T-cell (primary cell): ENCODE data around the gene S1PR5. TPM values are rescaled to one million over a fixed set of nuclear protein-coding genes. Genes with fewer than 3 reads are reported as not detected.

Source experiments
- ATAC-seq, 4 experiments: fragments of 200-7000 bp in 3 of 4; fragments of 150-1000 bp in 1 of 4; cut with Tn5 transposase; replicated peaks in 1 of 4; 1 replicate in 3 of 4; 2 replicates in 1 of 4; pipeline ENCODE4 v1.10.0; 2021; ENCODE audit warnings: moderate library complexity in 3 of 4, mild to moderate bottlenecking in 2 of 4, moderate number of reproducible peaks in 1 of 4
- CTCF ChIA-PET, 2 donors: fragments of 300-600 bp; sonication (Branson Sonifier 250); formaldehyde crosslinking; loops; one replicate each; lab custom pipeline; 2022; ENCODE audit warnings: antibody characterized with exemption in 2 of 2; lab: Charles Lee
- POLR2A ChIA-PET, 2 donors: fragments of 300-600 bp; sonication (Branson Sonifier 250); formaldehyde crosslinking; loops; one replicate each; lab custom pipeline; 2022; ENCODE audit warnings: antibody characterized with exemption in 2 of 2; lab: Charles Lee
- DNase-seq, 35 experiments: peaks; one replicate each; pipeline versions ENCODE4 v3.0.0 to v3.0.0-alpha.2; 2013 to 2023
- H3K27ac ChIP-seq: one replicate; pipeline ENCODE4 v1.5.1; 2013; ENCODE audit warnings: low read length
- H3K27me3 ChIP-seq, 2 experiments: replicated peaks in 1 of 2; 1 replicate in 1 of 2; 2 replicates in 1 of 2; pipeline versions ENCODE4 v1.6.1 to v1.7.0; 2013; ENCODE audit warnings: low read length in 1 of 2, mixed read lengths in 1 of 2; ENCODE audit not compliant: control insufficient read depth in 2 of 2, insufficient read depth in 2 of 2; ENCODE audit errors: extremely low read depth in 1 of 2
- H3K36me3 ChIP-seq, 2 donors: 1 replicate in 1 of 2; 2 replicates in 1 of 2; pipeline versions ENCODE4 v1.6.1 to v1.7.0; 2013; ENCODE audit warnings: low read length in 1 of 2; ENCODE audit not compliant: control insufficient read depth in 2 of 2, insufficient read depth in 1 of 2; ENCODE audit errors: extremely low read depth in 1 of 2
- H3K4me1 ChIP-seq, 2 experiments: 1 replicate in 1 of 2; 2 replicates in 1 of 2; pipeline versions ENCODE4 v1.6.1 to v1.7.0; 2013; ENCODE audit warnings: low read length in 2 of 2, mixed read lengths in 1 of 2; ENCODE audit not compliant: insufficient read depth in 2 of 2, control insufficient read depth in 1 of 2; ENCODE audit errors: extremely low read depth in 1 of 2
- H3K4me3 ChIP-seq, 2 donors: 1 replicate in 1 of 2; 2 replicates in 1 of 2; pipeline versions ENCODE4 v1.5.1 to v1.7.0; 2013; ENCODE audit warnings: mild to moderate bottlenecking in 2 of 2, low read length in 1 of 2, moderate library complexity in 1 of 2; ENCODE audit not compliant: control insufficient read depth in 1 of 2; ENCODE audit errors: extremely low read depth in 1 of 2
- H3K9me3 ChIP-seq: 2 replicates; pipeline ENCODE4 v1.7.0; 2013
- H3K27ac Mint-ChIP-seq, 2 donors: one replicate each; pipeline ENCODE4 v1.8.0; 2020 to 2021; ENCODE audit warnings: mild to moderate bottlenecking in 2 of 2, mixed read lengths in 2 of 2
- H3K27me3 Mint-ChIP-seq, 2 donors: one replicate each; pipeline ENCODE4 v1.8.0; 2021 to 2022; ENCODE audit warnings: mixed read lengths in 2 of 2
- H3K36me3 Mint-ChIP-seq: one replicate; pipeline ENCODE4 v1.8.0; 2021; ENCODE audit warnings: mixed read lengths
- H3K4me1 Mint-ChIP-seq, 3 donors: one replicate each; pipeline ENCODE4 v1.8.0; 2020 to 2022; ENCODE audit warnings: mixed read lengths in 3 of 3, mild to moderate bottlenecking in 1 of 3
- H3K4me3 Mint-ChIP-seq, 3 donors: one replicate each; pipeline ENCODE4 v1.8.0; 2020 to 2022; ENCODE audit warnings: mild to moderate bottlenecking in 3 of 3, mixed read lengths in 3 of 3, moderate library complexity in 3 of 3
- H3K9me3 Mint-ChIP-seq, 3 donors: one replicate each; pipeline ENCODE4 v1.8.0; 2020 to 2022; ENCODE audit warnings: mixed read lengths in 3 of 3
- WGBS: methylation state at CpG from one replicate; pipeline ENCODE4 v1.1.5; 2013; ENCODE audit warnings: missing lambda C conversion rate; ENCODE audit not compliant: insufficient coverage; 5-methylcytosine and 5-hydroxymethylcytosine counted together
- total RNA-seq, 35 experiments: library from RNA in 6 of 35; stranded (reverse) in 6 of 35; fragments of 120-200 nt in 1 of 35; gene quantifications; one replicate each; pipeline versions ENCODE4 v1.2.1 to v1.2.4 and lab custom pipeline; 2013 to 2026

Gene S1PR5, protein sequence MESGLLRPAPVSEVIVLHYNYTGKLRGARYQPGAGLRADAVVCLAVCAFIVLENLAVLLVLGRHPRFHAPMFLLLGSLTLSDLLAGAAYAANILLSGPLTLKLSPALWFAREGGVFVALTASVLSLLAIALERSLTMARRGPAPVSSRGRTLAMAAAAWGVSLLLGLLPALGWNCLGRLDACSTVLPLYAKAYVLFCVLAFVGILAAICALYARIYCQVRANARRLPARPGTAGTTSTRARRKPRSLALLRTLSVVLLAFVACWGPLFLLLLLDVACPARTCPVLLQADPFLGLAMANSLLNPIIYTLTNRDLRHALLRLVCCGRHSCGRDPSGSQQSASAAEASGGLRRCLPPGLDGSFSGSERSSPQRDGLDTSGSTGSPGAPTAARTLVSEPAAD
- total RNA-seq (10 to 100 TPM in 1 of 5 donors, 1 to 10 TPM in 4; 1.9 to 25.0 (median 6.5) TPM), total RNA-seq (lab: John Stamatoyannopoulos, UW) (0.21 to 32.3 (median 4.7) reads per million in 29 experiments)
- total RNA-seq (2013) = 31.2 TPM

DNA sequence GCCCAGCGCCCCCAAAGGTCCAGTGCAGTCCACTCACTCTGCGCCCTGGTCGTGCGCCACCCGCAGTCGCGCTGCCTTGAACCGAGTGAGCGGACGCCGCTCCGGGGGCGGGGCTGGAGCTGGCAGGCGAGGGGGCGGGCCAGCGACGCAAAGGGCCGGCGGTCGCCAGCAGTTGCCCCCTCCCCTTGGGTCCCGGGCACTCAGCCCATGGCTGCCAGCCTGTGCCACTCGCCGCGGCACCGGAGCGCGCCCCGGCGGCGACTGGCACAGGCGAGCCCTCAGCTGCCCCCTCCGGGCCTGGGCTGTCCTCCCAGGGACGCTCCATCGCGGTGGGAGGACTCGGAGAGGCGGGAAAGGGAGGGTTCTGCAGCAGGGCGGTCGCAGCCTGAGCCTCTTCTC is at the start of gene S1PR5:
S1PR5 (minus strand) TSS at position 87 of the 399 bp plus-strand sequence. CDS start 2,436 bp downstream, outside the sequence.
- peaks cover 14 to 84% of the 10 kb centered on the region in 2 experiments for H3K27me3 ChIP-seq
- peak within 1 kb of the TSS; percentile 56 to 67 for H3K4me3 ChIP-seq
- H3K4me1 Mint-ChIP-seq = peaks cover 25 to 38% (median 30%) of the 10 kb centered on the region in 3 donors
- ATAC-seq = peak; percentile 28 to 36 (median 30)
- peaks cover 17 to 85% of the 10 kb centered on the region in 2 experiments for H3K4me1 ChIP-seq
- no peaks in the 10 kb centered on the region for H3K9me3 Mint-ChIP-seq
- H3K27me3 Mint-ChIP-seq = peaks cover 48 to 61% of the 10 kb centered on the region in 2 donors
- CTCF ChIA-PET = no interaction called here
- H3K36me3 Mint-ChIP-seq = no peaks in the 10 kb centered on the region
- peak in 5 of 35 experiments; percentile 5 to 54 (median 36) for DNase-seq
- H3K9me3 ChIP-seq = no peaks in the 10 kb centered on the region
- POLR2A ChIA-PET = interaction anchor here in 1 of 2 donors (0.5 kb wide), 1 partner anchor 10 kb away, joined by 5 read pairs; no protein-coding TSS in a partner anchor
- H3K36me3 ChIP-seq = no peaks in the 10 kb centered on the region
- H3K4me3 Mint-ChIP-seq = peak within 1 kb of the TSS; percentile 71 to 84 (median 72)
- H3K27ac ChIP-seq = peak within 1 kb of the TSS; percentile 80
- 5% methylated on average over 34 of the region's 39 CpGs for WGBS
- peak within 1 kb of the TSS in 1 of 2 donors; percentile 66 for H3K27ac Mint-ChIP-seq

DNA sequence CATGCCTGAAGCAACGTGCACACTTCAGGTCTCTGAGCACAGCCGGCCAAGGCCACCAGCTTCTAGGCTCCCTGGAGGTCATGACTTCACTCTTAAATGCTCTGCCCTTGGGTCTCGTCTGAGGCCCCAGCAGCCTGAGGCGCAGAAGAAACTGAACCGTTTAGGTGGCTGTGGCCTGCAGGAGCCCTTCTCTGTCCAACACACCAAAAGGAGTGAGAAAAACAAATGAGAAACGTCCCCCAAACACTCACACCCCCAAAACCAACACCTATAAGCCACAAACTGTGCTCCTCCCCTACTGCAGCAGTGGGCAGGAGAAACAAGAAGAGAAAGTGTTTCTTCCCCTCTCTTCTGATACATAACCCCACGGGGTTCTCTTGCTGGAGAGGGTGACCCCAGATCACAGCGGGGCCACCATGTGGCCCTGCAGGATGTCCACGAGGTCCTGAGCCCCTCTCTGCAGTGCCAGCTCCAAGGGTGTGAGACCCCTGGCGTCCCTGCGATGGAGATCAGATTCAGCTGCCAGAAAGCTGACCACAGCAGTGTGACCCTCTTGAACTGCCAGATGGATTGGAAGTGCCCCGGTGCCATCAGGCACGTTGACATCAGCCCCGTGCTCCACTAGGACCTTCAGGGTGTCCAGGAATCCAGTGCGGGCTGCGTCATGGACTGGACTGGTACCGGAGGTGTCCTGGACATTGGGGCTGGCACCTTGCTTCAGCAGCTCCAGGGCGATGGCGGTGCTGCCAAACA is 49.6 kb upstream of the S1PR5 start:
- H3K9me3 ChIP-seq = no peaks in the 10 kb centered on the region
- peak overlapping the region; percentile 93 to 97 (median 95) for H3K4me3 Mint-ChIP-seq
- ATAC-seq = peak in 2 of 4 experiments; percentile 3
- no peaks in the 10 kb centered on the region for H3K27me3 Mint-ChIP-seq
- peaks cover 40 to 48% (median 46%) of the 10 kb centered on the region in 3 donors for H3K4me1 Mint-ChIP-seq
- peaks cover 0 to 20% of the 10 kb centered on the region in 2 donors for H3K36me3 ChIP-seq
- DNase-seq = peak; percentile 32 to 81 (median 59)
- peaks cover 22 to 52% of the 10 kb centered on the region in 2 experiments for H3K4me1 ChIP-seq
- CTCF ChIA-PET = interaction anchor here in 1 of 2 donors (0.6 to 1.3 kb wide), 3 partner anchors 13 to 59 kb away, joined by 3 to 4 read pairs (median 3); no protein-coding TSS in a partner anchor
- peak overlapping the region; percentile 78 for H3K27ac ChIP-seq
- WGBS = 21% methylated on average over 19 of the region's 19 CpGs
- H3K27me3 ChIP-seq = no peaks in the 10 kb centered on the region
- no peaks in the 10 kb centered on the region for H3K9me3 Mint-ChIP-seq
- POLR2A ChIA-PET = interaction anchor here in 1 of 2 donors (0.5 to 0.6 kb wide), 2 partner anchors 32 to 85 kb away, joined by 3 to 8 read pairs; no protein-coding TSS in a partner anchor
- H3K36me3 Mint-ChIP-seq = no peaks in the 10 kb centered on the region
- H3K27ac Mint-ChIP-seq = peak overlapping the region; percentile 97 to 98
- peak overlapping the region; percentile 74 to 100 for H3K4me3 ChIP-seq

DNA sequence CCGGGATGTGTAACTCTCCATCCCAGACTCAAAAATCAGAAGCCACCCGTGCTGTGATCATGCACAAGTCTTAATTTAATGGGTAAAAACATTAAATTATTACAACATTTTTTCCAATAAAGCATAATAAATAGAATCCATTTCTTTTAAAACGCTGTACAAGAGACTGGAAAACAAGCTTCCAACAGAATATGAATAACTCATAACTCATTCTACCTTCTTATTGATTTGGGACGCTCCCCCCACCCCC is 49.1 kb upstream of the S1PR5 start:
- H3K27ac ChIP-seq = peak overlapping the region; percentile 78
- Mint-ChIP-seq H3K27me3 (no peaks in the 10 kb centered on the region), H3K27ac (peak overlapping the region; percentile 97 to 98), H3K36me3 (peaks cover 4% of the 10 kb centered on the region), H3K4me1 (peaks cover 43 to 52% (median 46%) of the 10 kb centered on the region in 3 donors), H3K9me3 (no peaks in the 10 kb centered on the region), H3K4me3 (peak overlapping the region; percentile 93 to 97 (median 95))
- peaks cover 22 to 55% of the 10 kb centered on the region in 2 experiments for H3K4me1 ChIP-seq
- peaks cover 2 to 24% of the 10 kb centered on the region in 2 donors for H3K36me3 ChIP-seq
- peak overlapping the region; percentile 74 to 100 for H3K4me3 ChIP-seq
- DNase-seq (no peak), ATAC-seq (no peak)
- ChIA-PET POLR2A (interaction anchor here in 1 of 2 donors (0.6 kb wide), 1 partner anchor 33 kb away, joined by 3 read pairs; no protein-coding TSS in a partner anchor), CTCF (interaction anchor here in 1 of 2 donors (0.6 to 0.9 kb wide), 3 partner anchors 15 to 59 kb away, joined by 3 to 6 read pairs (median 4); no protein-coding TSS in a partner anchor)
- no peaks in the 10 kb centered on the region for H3K9me3 ChIP-seq
- 0% methylated on average over 1 of the region's 4 CpGs for WGBS
- H3K27me3 ChIP-seq = no peaks in the 10 kb centered on the region

DNA sequence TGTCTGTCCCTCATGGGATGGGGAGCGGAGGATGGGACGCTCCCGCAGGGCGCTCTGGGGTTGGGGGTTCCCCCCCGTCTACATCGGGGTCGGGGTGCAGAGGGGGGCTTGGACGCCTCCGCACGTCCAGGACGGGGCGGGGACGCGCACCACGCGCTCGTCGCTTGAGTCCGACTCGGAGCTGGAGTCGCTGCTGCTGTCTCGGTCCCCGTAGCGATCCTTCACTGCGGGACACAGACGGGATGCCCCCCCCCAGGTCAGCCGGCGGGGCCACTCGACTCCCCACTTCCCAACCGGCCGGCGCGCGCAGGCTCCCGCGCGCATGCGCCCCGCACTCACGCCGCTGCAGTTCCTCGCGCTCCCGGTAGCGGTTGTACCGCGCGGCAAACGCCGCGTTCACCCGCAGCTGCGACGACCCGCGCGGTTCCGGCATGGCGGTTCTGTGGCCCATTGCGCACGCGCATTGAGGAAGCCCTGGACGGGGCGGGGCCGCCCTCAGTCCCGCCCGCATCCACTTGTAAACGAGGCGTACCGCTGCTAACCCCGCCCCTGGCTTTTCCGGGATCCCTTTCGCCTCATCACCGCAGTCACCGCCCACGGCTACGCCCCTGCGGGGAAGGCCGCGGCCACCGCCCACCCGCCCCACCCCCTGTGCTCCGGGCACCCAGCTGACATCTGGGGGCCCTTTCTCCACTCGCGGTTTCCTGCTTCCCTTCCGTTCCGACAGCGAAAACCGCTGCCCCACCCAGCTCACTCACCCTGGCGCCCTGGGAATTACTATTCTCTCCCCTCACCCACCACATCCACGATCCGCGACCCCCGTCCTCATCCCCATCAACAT is 48.5 kb upstream of the S1PR5 start, which contains the start of gene KRI1:
KRI1 (minus strand) TSS at position 444 of the 841 bp plus-strand sequence; CDS start at position 433, 11 bp downstream.
- Histone ChIP-seq H3K4me3 (peak within 1 kb of the TSS; percentile 96 to 100), H3K36me3 (peaks cover 4 to 30% of the 10 kb centered on the region in 2 donors), H3K9me3 (no peaks in the 10 kb centered on the region), H3K27me3 (no peaks in the 10 kb centered on the region), H3K4me1 (peaks cover 22 to 60% of the 10 kb centered on the region in 2 experiments), H3K27ac (peak within 1 kb of the TSS; percentile 83)
- H3K27me3 Mint-ChIP-seq = no peaks in the 10 kb centered on the region
- peak within 1 kb of the TSS; percentile 97 to 98 for H3K27ac Mint-ChIP-seq
- peak within 1 kb of the TSS; percentile 93 to 97 (median 95) for H3K4me3 Mint-ChIP-seq
- H3K4me1 Mint-ChIP-seq = peaks cover 43 to 54% (median 46%) of the 10 kb centered on the region in 3 donors
- ChIA-PET POLR2A (interaction anchor here (0.5 to 0.6 kb wide), 3 partner anchors 28 to 87 kb away, joined by 3 to 4 read pairs (median 3); no protein-coding TSS in a partner anchor), CTCF (interaction anchor here in 1 of 2 donors (0.6 to 0.9 kb wide), 3 partner anchors 15 to 58 kb away, joined by 3 to 6 read pairs (median 4); no protein-coding TSS in a partner anchor)
- peaks cover 8% of the 10 kb centered on the region for H3K36me3 Mint-ChIP-seq
- peak; percentile 97 to 99 (median 98) for DNase-seq
- H3K9me3 Mint-ChIP-seq = no peaks in the 10 kb centered on the region
- under 1% methylated on average over 80 of the region's 94 CpGs for WGBS
- ATAC-seq = peak; percentile 57 to 64 (median 61)

DNA sequence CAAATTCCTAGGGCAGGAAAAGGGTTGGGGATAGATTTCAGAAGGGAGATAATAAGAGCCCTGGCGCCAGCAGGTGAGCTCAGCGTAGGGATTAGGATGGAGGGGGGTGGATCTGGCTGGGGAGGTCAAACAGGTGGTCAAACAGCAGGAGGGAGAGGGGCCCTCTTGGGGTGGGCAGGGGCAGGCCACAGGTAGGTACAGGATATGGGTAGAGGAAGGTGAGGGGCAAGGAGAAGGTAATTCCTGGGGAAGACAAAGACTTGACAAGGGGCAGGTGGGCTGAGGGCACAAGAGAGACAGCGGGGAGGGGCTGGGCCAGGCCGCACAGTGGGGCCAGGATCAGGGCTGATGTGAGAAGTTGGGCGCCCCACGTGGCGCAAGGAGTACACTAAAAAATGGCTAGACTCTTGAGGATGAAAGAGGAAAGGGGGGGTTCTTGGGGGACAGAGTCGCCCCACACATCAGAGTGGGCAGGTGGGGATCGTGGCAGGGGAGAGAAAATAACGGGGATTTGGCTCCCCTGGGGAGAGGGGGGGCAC is 47.9 kb upstream of the S1PR5 start:
- POLR2A ChIA-PET = interaction anchor here (0.6 kb wide), 3 partner anchors 11 to 114 kb away, joined by 3 to 9 read pairs (median 7); no protein-coding TSS in a partner anchor
- Histone ChIP-seq H3K36me3 (peaks cover 4 to 37% of the 10 kb centered on the region in 2 donors), H3K4me1 (peaks cover 22 to 60% of the 10 kb centered on the region in 2 experiments), H3K27me3 (no peaks in the 10 kb centered on the region), H3K27ac (peak overlapping the region; percentile 83), H3K4me3 (peak overlapping the region; percentile 83 to 96), H3K9me3 (no peaks in the 10 kb centered on the region)
- peak overlapping the region; percentile 97 to 98 for H3K27ac Mint-ChIP-seq
- CTCF ChIA-PET = interaction anchor here in 1 of 2 donors (0.6 kb wide), 1 partner anchor 53 kb away, joined by 3 read pairs; no protein-coding TSS in a partner anchor
- ATAC-seq (peak in 1 of 4 experiments; percentile 5), DNase-seq (peak in 29 of 35 experiments; percentile 36 to 73 (median 48))
- no peaks in the 10 kb centered on the region for H3K27me3 Mint-ChIP-seq
- H3K9me3 Mint-ChIP-seq = no peaks in the 10 kb centered on the region
- peak overlapping the region; percentile 93 to 97 (median 95) for H3K4me3 Mint-ChIP-seq
- peaks cover 8% of the 10 kb centered on the region for H3K36me3 Mint-ChIP-seq
- 14% methylated on average over 10 of the region's 10 CpGs for WGBS
- H3K4me1 Mint-ChIP-seq = peaks cover 43 to 52% (median 46%) of the 10 kb centered on the region in 3 donors
